Keratinocyte (primary cell): ENCODE measurements around the gene ATP11A. TPM values are rescaled to one million over a fixed set of nuclear protein-coding genes. Genes with fewer than 3 reads are reported as not detected.

Source experiments
- DNase-seq: peaks from one replicate; pipeline ENCODE4 v3.0.0-alpha.2; 2011; ENCODE audit warnings: low read depth, missing footprints, low spot score
- FAIRE-seq: peaks from 2 replicates; lab custom pipeline; 2011; peaks lifted over from hg19 to GRCh38; lab: Jason Lieb, UNC
- H2AFZ ChIP-seq: 2 replicates; pipeline ENCODE4 v1.6.0; 2012; ENCODE audit warnings: low read length, control low read depth, inconsistent platforms; ENCODE audit not compliant: control insufficient read depth
- H3K27ac ChIP-seq: 2 replicates; pipeline ENCODE4 v1.5.1; 2011; ENCODE audit warnings: low read length; ENCODE audit not compliant: control insufficient read depth, insufficient read depth
- H3K27me3 ChIP-seq: 3 replicates; pipeline ENCODE4 v1.6.0; 2011; ENCODE audit warnings: low read length; ENCODE audit not compliant: control insufficient read depth, insufficient read depth; ENCODE audit errors: extremely low read depth
- H3K36me3 ChIP-seq, 2 experiments: 2 replicates in 1 of 2; 3 replicates in 1 of 2; pipeline ENCODE4 v1.5.1; 2011; ENCODE audit warnings: low read length in 2 of 2, mild to moderate bottlenecking in 1 of 2; ENCODE audit not compliant: control insufficient read depth in 2 of 2, insufficient read depth in 2 of 2; ENCODE audit errors: extremely low read depth in 1 of 2
- H3K4me1 ChIP-seq: 3 replicates; pipeline ENCODE4 v1.5.1; 2011; ENCODE audit warnings: low read length; ENCODE audit not compliant: control insufficient read depth, insufficient read depth; ENCODE audit errors: extremely low read depth
- H3K4me2 ChIP-seq: 3 replicates; pipeline ENCODE4 v1.6.0; 2011; ENCODE audit warnings: low read depth, low read length; ENCODE audit not compliant: control insufficient read depth, insufficient read depth; ENCODE audit errors: extremely low read depth
- H3K4me3 ChIP-seq, 3 experiments: fragments of 200-600 bp in 1 of 3; sonication (generic) in 1 of 3; 2 replicates in 2 of 3; 3 replicates in 1 of 3; pipeline ENCODE4 v1.5.1; 2011 to 2016; ENCODE audit warnings: low read length in 3 of 3, mild to moderate bottlenecking in 3 of 3, control low read depth in 2 of 3, inconsistent platforms in 1 of 3, low read depth in 1 of 3, mixed read lengths in 1 of 3, mixed run types in 1 of 3, moderate library complexity in 1 of 3; ENCODE audit not compliant: control insufficient read depth in 2 of 3, insufficient read depth in 2 of 3; ENCODE audit errors: extremely low read depth in 1 of 3
- H3K79me2 ChIP-seq: 2 replicates; pipeline ENCODE4 v1.6.0; 2012; ENCODE audit warnings: low read length; ENCODE audit not compliant: control insufficient read depth, insufficient read depth
- H3K9ac ChIP-seq: 3 replicates; pipeline ENCODE4 v1.6.0; 2011; ENCODE audit warnings: low read length; ENCODE audit not compliant: control insufficient read depth, insufficient read depth; ENCODE audit errors: extremely low read depth
- H3K9me1 ChIP-seq: 3 replicates; pipeline ENCODE4 v1.6.0; 2011; ENCODE audit warnings: low read length; ENCODE audit not compliant: control insufficient read depth, insufficient read depth; ENCODE audit errors: extremely low read depth
- H3K9me3 ChIP-seq: 2 replicates; pipeline ENCODE4 v1.5.1; 2012; ENCODE audit warnings: low read depth, low read length; ENCODE audit not compliant: control insufficient read depth
- H4K20me1 ChIP-seq: 3 replicates; pipeline ENCODE4 v1.6.0; 2011; ENCODE audit warnings: low read length; ENCODE audit not compliant: control insufficient read depth, insufficient read depth; ENCODE audit errors: extremely low read depth
- EZH2 ChIP-seq: IDR thresholded peaks from one replicate; pipeline ENCODE4 v1.6.1; 2012; ENCODE audit warnings: inconsistent platforms, mild to moderate bottlenecking, low read length, moderate library complexity
- dilution Hi-C: fragments of 300-500 bp; cut with MboI; formaldehyde crosslinking; loops from one replicate; pipeline ENCODE4 v1.7.0; 2020; ENCODE audit warnings: low sequenced_read_pairs; ENCODE audit not compliant: extremely low pct_ligation_motif_present
- polyA plus RNA-seq, 5 experiments: library from polyadenylated mRNA; depleted of rRNA in 3 of 5; stranded (reverse) in 3 of 5; stranded (forward) in 1 of 5; unstranded in 1 of 5; fragments of >200 nt; gene quantifications; 1 replicate in 1 of 5; 2 replicates in 3 of 5; 3 replicates in 1 of 5; pipeline versions ENCODE4 v1.2.1 to v1.2.3, GENCODE V29; 2011 to 2012; ENCODE audit warnings: missing spikeins in 2 of 5, low read depth in 1 of 5, low replicate concordance in 1 of 5
- TF ChIP-seq, protein P1 (sequence below), 3 experiments: IDR thresholded peaks in 1 of 3; conservative IDR thresholded peaks in 1 of 3; optimal IDR thresholded peaks in 1 of 3; 2 replicates in 2 of 3; 3 replicates in 1 of 3; pipeline versions ENCODE3 to v1.5.1; 2011; ENCODE audit warnings: low read length in 3 of 3, mild to moderate bottlenecking in 3 of 3, moderate library complexity in 2 of 3, control low read depth in 1 of 3, inconsistent platforms in 1 of 3; ENCODE audit not compliant: insufficient read depth in 2 of 3; ENCODE audit errors: extremely low read depth in 1 of 3

The ATP11A gene
- polyA plus RNA-seq, 1 donor (not counting 4 experiments of a cell fraction or from before 2014, with no cell fraction given), result 4.3 TPM

DNA sequence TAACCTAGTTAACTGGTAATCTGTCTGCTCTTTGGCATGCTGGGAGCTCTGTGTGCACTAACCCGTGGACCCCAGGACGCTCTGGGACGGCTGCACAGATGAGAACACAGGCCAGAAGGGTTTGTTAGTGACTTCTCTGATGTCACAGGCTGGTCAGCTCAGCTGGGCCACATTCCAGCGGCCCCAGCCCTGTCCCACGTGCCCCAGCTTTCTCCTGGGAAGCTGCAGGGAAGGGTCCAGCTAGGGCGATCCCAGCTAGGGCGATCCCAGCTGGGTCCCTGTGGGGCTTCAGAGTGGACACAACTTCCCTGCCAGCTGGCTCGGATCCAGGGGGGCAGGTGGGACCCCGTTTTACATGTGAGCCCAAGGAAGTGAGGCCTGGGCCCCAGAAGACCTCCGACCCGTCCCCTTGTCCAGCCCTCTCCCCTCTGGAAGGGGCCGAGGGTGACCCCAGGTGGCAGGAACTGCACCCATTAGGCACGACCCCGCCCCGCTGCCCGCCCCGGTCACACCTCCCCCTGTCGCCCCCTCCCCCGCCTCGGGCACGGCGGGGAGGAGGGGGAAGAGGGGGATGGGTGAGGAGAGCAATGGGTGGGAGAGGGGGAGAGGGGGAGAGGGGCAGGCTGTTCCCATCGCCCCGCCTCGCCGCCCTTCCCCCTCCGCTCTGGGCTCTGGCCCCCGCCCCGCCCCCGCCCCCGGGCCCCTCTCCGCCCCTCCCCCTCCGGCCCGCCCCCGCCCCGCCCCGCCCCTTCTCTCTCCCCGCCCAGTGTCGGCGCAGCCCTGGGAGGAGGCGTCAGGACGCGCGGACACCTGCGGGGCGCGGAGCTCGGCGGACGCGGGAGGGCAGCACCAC lies 204.0 kb downstream of the ATP11A start:
- no peak overlapping the region for H3K9ac ChIP-seq
- no peak overlapping the region for H2AFZ ChIP-seq
- no peaks in the 10 kb centered on the region for H3K79me2 ChIP-seq
- no peaks in the 10 kb centered on the region for H4K20me1 ChIP-seq
- TF ChIP-seq EZH2, result no peak
- TF ChIP-seq, protein P1, sequence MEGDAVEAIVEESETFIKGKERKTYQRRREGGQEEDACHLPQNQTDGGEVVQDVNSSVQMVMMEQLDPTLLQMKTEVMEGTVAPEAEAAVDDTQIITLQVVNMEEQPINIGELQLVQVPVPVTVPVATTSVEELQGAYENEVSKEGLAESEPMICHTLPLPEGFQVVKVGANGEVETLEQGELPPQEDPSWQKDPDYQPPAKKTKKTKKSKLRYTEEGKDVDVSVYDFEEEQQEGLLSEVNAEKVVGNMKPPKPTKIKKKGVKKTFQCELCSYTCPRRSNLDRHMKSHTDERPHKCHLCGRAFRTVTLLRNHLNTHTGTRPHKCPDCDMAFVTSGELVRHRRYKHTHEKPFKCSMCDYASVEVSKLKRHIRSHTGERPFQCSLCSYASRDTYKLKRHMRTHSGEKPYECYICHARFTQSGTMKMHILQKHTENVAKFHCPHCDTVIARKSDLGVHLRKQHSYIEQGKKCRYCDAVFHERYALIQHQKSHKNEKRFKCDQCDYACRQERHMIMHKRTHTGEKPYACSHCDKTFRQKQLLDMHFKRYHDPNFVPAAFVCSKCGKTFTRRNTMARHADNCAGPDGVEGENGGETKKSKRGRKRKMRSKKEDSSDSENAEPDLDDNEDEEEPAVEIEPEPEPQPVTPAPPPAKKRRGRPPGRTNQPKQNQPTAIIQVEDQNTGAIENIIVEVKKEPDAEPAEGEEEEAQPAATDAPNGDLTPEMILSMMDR (optimal IDR thresholded peaks at IDR 0.05 in 1 of 3, IDR thresholded peaks at IDR 0.05 in 1 of 3, conservative IDR thresholded peaks at IDR 0.05 in 1 of 3; ENCODE audit: extremely low read depth in 1 of 3, insufficient read depth in 2 of 3, low read length in 3 of 3), result no peak
- no peak for DNase-seq
- FAIRE-seq, result no peak
- dilution Hi-C loops, result no loop called here
- peaks cover 71% of the 10 kb centered on the region for H3K27me3 ChIP-seq
- no peaks in the 10 kb centered on the region for H3K4me1 ChIP-seq
- H3K4me3 ChIP-seq, result no peak overlapping the region
- no peaks in the 10 kb centered on the region for H3K36me3 ChIP-seq
- no peaks in the 10 kb centered on the region for H3K9me3 ChIP-seq
- H3K27ac ChIP-seq, result no peak overlapping the region
- no peaks in the 10 kb centered on the region for H3K9me1 ChIP-seq
- no peak overlapping the region for H3K4me2 ChIP-seq

DNA sequence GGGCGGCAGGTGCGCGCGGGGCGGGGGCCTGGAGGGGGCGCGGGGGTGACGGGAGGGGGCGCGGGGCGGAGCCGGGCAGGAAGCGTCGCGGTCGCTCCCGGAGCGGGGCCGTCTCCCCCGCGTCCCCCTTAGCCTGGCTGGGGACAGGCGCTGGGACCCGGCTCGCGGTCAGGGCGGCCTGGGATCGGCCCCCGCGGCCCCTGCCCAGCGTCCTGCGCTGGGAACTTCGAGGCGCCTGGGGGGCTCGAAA lies 204.5 kb downstream of the ATP11A start:
- no peak for TF ChIP-seq EZH2
- TF ChIP-seq, protein P1 (optimal IDR thresholded peaks at IDR 0.05 in 1 of 3, IDR thresholded peaks at IDR 0.05 in 1 of 3, conservative IDR thresholded peaks at IDR 0.05 in 1 of 3; ENCODE audit: extremely low read depth in 1 of 3, insufficient read depth in 2 of 3, low read length in 3 of 3), result no peak
- no peaks in the 10 kb centered on the region for H3K79me2 ChIP-seq
- dilution Hi-C loops, result no loop called here
- H3K36me3 ChIP-seq, result no peaks in the 10 kb centered on the region
- DNase-seq (no peak), FAIRE-seq (no peak)
- H3K4me2 ChIP-seq, result no peak overlapping the region
- no peak overlapping the region for H3K9ac ChIP-seq
- H3K27me3 ChIP-seq, result peaks cover 76% of the 10 kb centered on the region
- H3K27ac ChIP-seq, result no peak overlapping the region
- H3K4me1 ChIP-seq, result no peaks in the 10 kb centered on the region
- no peaks in the 10 kb centered on the region for H3K9me3 ChIP-seq
- no peaks in the 10 kb centered on the region for H3K9me1 ChIP-seq
- H3K4me3 ChIP-seq, result no peak overlapping the region
- H2AFZ ChIP-seq, result no peak overlapping the region
- H4K20me1 ChIP-seq, result no peaks in the 10 kb centered on the region
